HepG2 (cell line): ENCODE data around the gene MAGI1. TPM values are rescaled to one million over a fixed set of nuclear protein-coding genes. Genes with fewer than 3 reads are reported as not detected.

Experiments used
- ATAC-seq: fragments of 200-7000 bp; cut with Tn5 transposase; 3 replicates; pipeline ENCODE4 v1.9.1; 2020; ENCODE audit warnings: mild to moderate bottlenecking, moderate library complexity
- BruUV-seq: library from RNA; stranded (reverse); fragments of 400-500 nt; replicated peaks from 2 replicates; lab custom pipeline; 2021; lab: Mats Ljungman, UMichigan
- CTCF ChIA-PET: fragments of 300-600 bp; formaldehyde crosslinking; extraction: SDS; loops from one replicate; lab custom pipeline; 2021; ENCODE audit warnings: low total read pairs, inconsistent platforms, low intra/inter-chr PET ratio; lab: Yijun Ruan, JAX
- POLR2A ChIA-PET: fragments of 350-600 bp; sonication (Branson Sonifier 250); formaldehyde crosslinking; loops from one replicate; lab custom pipeline; 2020; ENCODE audit warnings: antibody characterized with exemption, inconsistent platforms; lab: Yijun Ruan, JAX
- DNase-seq: peaks from one replicate; pipeline ENCODE4 v3.0.0-alpha.2; 2015; ENCODE audit warnings: low spot score
- FAIRE-seq: peaks from 3 replicates; lab custom pipeline; 2011; peaks lifted over from hg19 to GRCh38; lab: Jason Lieb, UNC
- H2AFZ ChIP-seq: one replicate; pipeline ENCODE4 v1.6.1; 2011; ENCODE audit warnings: low read length, inconsistent platforms
- H3K27ac ChIP-seq: fragments of 300-600 bp; 3 replicates; pipeline ENCODE4 v1.8.0; 2011; ENCODE audit warnings: mixed run types, mild to moderate bottlenecking, mixed read lengths, low read length, inconsistent platforms; ENCODE audit not compliant: insufficient read depth; ENCODE audit errors: extremely low read length
- H3K27me3 ChIP-seq, 2 experiments: fragments of 200-600 bp in 1 of 2; 2 replicates in 1 of 2; 3 replicates in 1 of 2; pipeline versions ENCODE4 v1.6.0 to v1.8.0; 2011; ENCODE audit warnings: low read length in 2 of 2, mild to moderate bottlenecking in 2 of 2, moderate library complexity in 2 of 2, inconsistent platforms in 1 of 2; ENCODE audit not compliant: insufficient read depth in 2 of 2, control insufficient read depth in 1 of 2
- H3K36me3 ChIP-seq, 2 experiments: fragments of 200-600 bp in 1 of 2; replicated peaks in 1 of 2; 2 replicates in 1 of 2; 3 replicates in 1 of 2; pipeline versions ENCODE4 v1.5.1 to v1.8.0; 2011; ENCODE audit warnings: low read length in 2 of 2, inconsistent platforms in 1 of 2; ENCODE audit not compliant: insufficient read depth in 2 of 2, control insufficient read depth in 1 of 2
- H3K4me1 ChIP-seq: 2 replicates; pipeline ENCODE4 v1.5.1; 2012; ENCODE audit warnings: low read length, inconsistent platforms; ENCODE audit not compliant: insufficient read depth
- H3K4me2 ChIP-seq: 2 replicates; pipeline ENCODE4 v1.6.0; 2011; ENCODE audit warnings: low read depth, low read length, inconsistent platforms
- H3K4me3 ChIP-seq, 3 experiments: fragments of 200-600 bp in 1 of 3; sonication (generic), shearing (Covaris generic) in 1 of 3; replicated peaks in 1 of 3; 2 replicates each; pipeline ENCODE4 v1.5.1; 2011 to 2016; ENCODE audit warnings: low read length in 3 of 3, inconsistent platforms in 2 of 3, low read depth in 2 of 3, mild to moderate bottlenecking in 2 of 3, control low read depth in 1 of 3, mixed read lengths in 1 of 3; ENCODE audit not compliant: insufficient read depth in 1 of 3
- H3K79me2 ChIP-seq: one replicate; pipeline ENCODE4 v1.6.1; 2011; ENCODE audit warnings: low read length, inconsistent platforms; ENCODE audit not compliant: insufficient read depth
- H3K9ac ChIP-seq: 2 replicates; pipeline ENCODE4 v1.6.0; 2011; ENCODE audit warnings: mild to moderate bottlenecking, low read depth, low read length, inconsistent platforms; ENCODE audit not compliant: insufficient read depth
- H3K9me3 ChIP-seq: 2 replicates; pipeline ENCODE4 v1.5.1; 2012; ENCODE audit warnings: mild to moderate bottlenecking, low read length
- H4K20me1 ChIP-seq: 2 replicates; pipeline ENCODE4 v1.6.0; 2011; ENCODE audit warnings: inconsistent platforms, mild to moderate bottlenecking, low read length, moderate library complexity; ENCODE audit not compliant: insufficient read depth
- CBFB ChIP-seq: sonication (generic); formaldehyde crosslinking; IDR thresholded peaks from 2 replicates; pipeline ENCODE4 v1.4.0; 2020; ENCODE audit warnings: missing genetic modification reagents
- DZIP1 ChIP-seq: sonication (generic); formaldehyde crosslinking; IDR thresholded peaks from 2 replicates; pipeline ENCODE4 v1.5.0; 2020; ENCODE audit warnings: mild to moderate bottlenecking, missing genetic modification reagents
- FIP1L1 ChIP-seq: fragments of 200-400 bp; formaldehyde crosslinking; IDR thresholded peaks from 2 replicates; pipeline ENCODE4 v1.6.1; 2018; ENCODE audit warnings: low read depth, mild to moderate bottlenecking, low read length, moderate library complexity, borderline replicate concordance; ENCODE audit not compliant: insufficient read depth
- GMEB1 ChIP-seq: sonication (generic); formaldehyde crosslinking; IDR thresholded peaks from 2 replicates; pipeline ENCODE4 v1.5.1; 2020; ENCODE audit warnings: missing genetic modification reagents, mild to moderate bottlenecking, borderline replicate concordance
- HNRNPLL ChIP-seq: fragments of 200-400 bp; formaldehyde crosslinking; IDR thresholded peaks from 2 replicates; pipeline ENCODE4 v1.6.1; 2017; ENCODE audit warnings: mild to moderate bottlenecking, low read depth, low read length; ENCODE audit not compliant: poor library complexity, severe bottlenecking
- MEIS2 ChIP-seq: sonication (generic); formaldehyde crosslinking; IDR thresholded peaks from 2 replicates; pipeline ENCODE4 v1.9.0; 2021; ENCODE audit warnings: mild to moderate bottlenecking, missing genetic modification reagents
- MXD3 ChIP-seq: IDR thresholded peaks from 2 replicates; pipeline ENCODE4 v1.6.1; 2016; ENCODE audit warnings: mild to moderate bottlenecking, missing biosample characterization, missing genetic modification reagents
- SCMH1 ChIP-seq: sonication (generic); formaldehyde crosslinking; IDR thresholded peaks from 2 replicates; pipeline ENCODE4 v1.9.0; 2021; ENCODE audit warnings: missing genetic modification reagents, mild to moderate bottlenecking, borderline replicate concordance
- TIGD3 ChIP-seq: sonication (generic); formaldehyde crosslinking; IDR thresholded peaks from 2 replicates; pipeline ENCODE4 v1.5.1; 2020; ENCODE audit warnings: mild to moderate bottlenecking, missing genetic modification reagents, borderline replicate concordance
- ZNF20 ChIP-seq: sonication (generic); formaldehyde crosslinking; IDR thresholded peaks from 2 replicates; pipeline ENCODE4 v1.4.0; 2020; ENCODE audit warnings: mild to moderate bottlenecking, moderate library complexity, missing genetic modification reagents
- ZNF256 ChIP-seq: sonication (generic); formaldehyde crosslinking; conservative IDR thresholded peaks from 2 replicates; pipeline ENCODE4 v1.4.0; 2020; ENCODE audit warnings: missing genetic modification reagents
- ZNF333 ChIP-seq: sonication (generic); formaldehyde crosslinking; IDR thresholded peaks from 2 replicates; pipeline ENCODE4 v1.4.0; 2020; ENCODE audit warnings: mild to moderate bottlenecking, missing genetic modification reagents, borderline replicate concordance
- ZNF619 ChIP-seq: sonication (generic); formaldehyde crosslinking; IDR thresholded peaks from 2 replicates; pipeline ENCODE4 v1.4.0; 2020; ENCODE audit warnings: mild to moderate bottlenecking, missing genetic modification reagents
- ZNF7 ChIP-seq: IDR thresholded peaks from 2 replicates; pipeline ENCODE4 v1.6.1; 2016; ENCODE audit warnings: missing biosample characterization, missing genetic modification reagents
- ZNF850 ChIP-seq: sonication (generic); formaldehyde crosslinking; conservative IDR thresholded peaks from 2 replicates; pipeline ENCODE4 v1.9.0; 2021; ENCODE audit warnings: mild to moderate bottlenecking, missing genetic modification reagents
- ZSCAN20 ChIP-seq: sonication (generic); formaldehyde crosslinking; IDR thresholded peaks from 2 replicates; pipeline ENCODE4 v1.4.0; 2020; ENCODE audit warnings: missing genetic modification reagents, mild to moderate bottlenecking, borderline replicate concordance
- WGBS: methylation state at CpG from one replicate; pipeline ENCODE4 v1.1.6; 2017; ENCODE audit warnings: low lambda C conversion rate; 5-methylcytosine and 5-hydroxymethylcytosine counted together
- in situ Hi-C: cut with HindIII; loops from 2 replicates; pipeline ENCODE4 v1.10.0; 2017; ENCODE audit warnings: low pct_unique_long_range_greater_than_20kb; ENCODE audit not compliant: extremely low pct_ligation_motif_present
- intact Hi-C: fragments of 100-400 bp; cut with micrococcal nuclease; formaldehyde crosslinking; loops from one replicate; pipeline ENCODE4 v1.10.0; 2022; ENCODE audit not compliant: unreplicated experiment
- polyA plus RNA-seq, 8 experiments: library from polyadenylated mRNA; depleted of rRNA in 3 of 8; stranded (reverse) in 7 of 8; unstranded in 1 of 8; fragments of >200 nt; fragmentation: Illumina TruSeq in 4 of 8; extraction: Trizol in 4 of 8; gene quantifications; 2 replicates each; pipeline versions ENCODE4 v1.2.1 to v1.2.3, GENCODE V29; 2011 to 2016; ENCODE audit warnings: low read depth in 4 of 8, missing spikeins in 1 of 8, mixed read lengths in 1 of 8; ENCODE audit not compliant: insufficient read depth in 1 of 8
- total RNA-seq, 5 experiments: library from RNA; depleted of rRNA; stranded (reverse); fragments of >200 nt; fragmentation: Illumina TruSeq; extraction: Trizol; gene quantifications; 2 replicates each; pipeline ENCODE4 v1.2.3, GENCODE V29; 2016; ENCODE audit warnings: low read depth in 1 of 5

Gene MAGI1
- total and polyA plus RNA-seq, 2 of the 13 experiments (the other 11 are each of a cell fraction or from before 2014, with no cell fraction given) = 22.2 to 26.0 TPM

GRCh38 chr3:65819896-65820295 is 218.8 kb downstream of the MAGI1 start (continued):
- TF ChIP-seq ZNF850 (CRISPR knock-in tag) (no peak), CBFB (CRISPR knock-in tag) (no peak), ZNF256 (CRISPR knock-in tag) (no peak), ZNF333 (CRISPR knock-in tag) (no peak), HNRNPLL (no peak)

GRCh38 chr3:65817553-65818126 is 221.1 kb downstream of the MAGI1 start:
- ATAC-seq (no peak), DNase-seq (no peak), FAIRE-seq (no peak)
- Histone ChIP-seq H3K36me3 (no peaks in the 10 kb centered on the region), H3K9me3 (no peaks in the 10 kb centered on the region), H3K4me1 (peaks cover 15% of the 10 kb centered on the region), H2AFZ (no peak overlapping the region), H3K4me3 (no peak overlapping the region), H3K79me2 (peaks cover 52% of the 10 kb centered on the region), H3K27ac (no peak overlapping the region), H3K9ac (no peak overlapping the region), H4K20me1 (peaks cover 26% of the 10 kb centered on the region), H3K27me3 (no peaks in the 10 kb centered on the region), H3K4me2 (no peak overlapping the region)
- in situ Hi-C loops = no loop called here
- ChIA-PET POLR2A (no interaction called here), CTCF (no interaction called here)
- intact Hi-C loops = no loop called here
- BruUV-seq = no TSS peak
- TF ChIP-seq ZNF619 (CRISPR knock-in tag) (no peak), ZNF20 (no peak), SCMH1 (CRISPR knock-in tag) (no peak), FIP1L1 (no peak), MEIS2 (CRISPR knock-in tag) (no peak), GMEB1 (no peak), TIGD3 (no peak), DZIP1 (no peak), ZSCAN20 (CRISPR knock-in tag) (no peak), MXD3 (CRISPR knock-in tag) (no peak), ZNF7 (CRISPR knock-in tag) (no peak)
- WGBS = 96% methylated on average over 3 of the region's 3 CpGs
